ENCODE results near the gene SHH. TPM values are rescaled to one million over a fixed set of nuclear protein-coding genes. Genes with fewer than 3 reads are reported as not detected.

Gene SHH
- total and polyA plus RNA-seq, 5 donors from 2014 or later, result 0.06 to 0.32 TPM; not detected in 3

GRCh38 chr7:155762036-155762435 is 50.2 kb downstream of the SHH start:
- H3K4me3 ChIP-seq (ENCODE audit: low read depth, low read length), result no peak overlapping the region
- peaks cover 45% of the 10 kb centered on the region for H3K36me3 ChIP-seq (ENCODE audit: control insufficient read depth, insufficient read depth, low read length)
- no peaks in the 10 kb centered on the region for H3K9me3 ChIP-seq (ENCODE audit: control insufficient read depth in 2 of 2, low read length in 2 of 2)
- Mint-ChIP-seq H3K9me3 (no peaks in the 10 kb centered on the region), H3K36me3 (peaks cover 14% of the 10 kb centered on the region), H3K27me3 (no peaks in the 10 kb centered on the region), H3K4me3 (peak overlapping the region in 2 of 4 donors; percentile 18 to 55), H3K27ac (peak overlapping the region; percentile 38 to 96 (median 65)), H3K4me1 (peaks cover 19 to 55% (median 48%) of the 10 kb centered on the region in 4 donors)
- no peak for DNase-seq
- ATAC-seq (ENCODE audit: low read depth in 2 of 2), result no peak
- peaks cover 26% of the 10 kb centered on the region for H3K4me1 ChIP-seq (ENCODE audit: control insufficient read depth, insufficient read depth, low read length, poor library complexity, severe bottlenecking)
- H3K27me3 ChIP-seq (ENCODE audit: control insufficient read depth, insufficient read depth, low read length), result no peaks in the 10 kb centered on the region
- H3K27ac ChIP-seq (ENCODE audit: insufficient read depth, low read length, poor library complexity, severe bottlenecking), result no peak overlapping the region

- Mint-ChIP-seq H3K27me3 (no peaks in the 10 kb centered on the region), H3K9me3 (no peaks in the 10 kb centered on the region), H3K4me1 (peaks cover 22 to 64% (median 53%) of the 10 kb centered on the region in 4 donors), H3K27ac (peak overlapping the region in 2 of 3 donors; percentile 2 to 44), H3K36me3 (peaks cover 23% of the 10 kb centered on the region), H3K4me3 (no peak overlapping the region)
- Histone ChIP-seq H3K27me3 (ENCODE audit: control insufficient read depth, insufficient read depth, low read length) (no peaks in the 10 kb centered on the region), H3K9me3 (ENCODE audit: control insufficient read depth in 2 of 2, low read length in 2 of 2) (no peaks in the 10 kb centered on the region), H3K4me1 (ENCODE audit: control insufficient read depth, insufficient read depth, low read length, poor library complexity, severe bottlenecking) (peaks cover 26% of the 10 kb centered on the region), H3K27ac (ENCODE audit: insufficient read depth, low read length, poor library complexity, severe bottlenecking) (no peak overlapping the region), H3K36me3 (ENCODE audit: control insufficient read depth, insufficient read depth, low read length) (peaks cover 39% of the 10 kb centered on the region), H3K4me3 (ENCODE audit: low read depth, low read length) (no peak overlapping the region)
- DNase-seq, result no peak
- ATAC-seq (ENCODE audit: low read depth in 2 of 2), result no peak
Observed at GRCh38 chr7:155761162-155761561, 51.1 kb downstream of the SHH start.

- H3K4me3 ChIP-seq (ENCODE audit: low read depth, low read length), result no peak overlapping the region
- DNase-seq, result no peak
- ATAC-seq (ENCODE audit: low read depth in 2 of 2), result no peak
- peaks cover 27% of the 10 kb centered on the region for H3K36me3 Mint-ChIP-seq
- peaks cover 34% of the 10 kb centered on the region for H3K36me3 ChIP-seq (ENCODE audit: control insufficient read depth, insufficient read depth, low read length)
- peak overlapping the region in 2 of 3 donors; percentile 55 to 96 for H3K27ac Mint-ChIP-seq
- peaks cover 26% of the 10 kb centered on the region for H3K4me1 ChIP-seq (ENCODE audit: control insufficient read depth, insufficient read depth, low read length, poor library complexity, severe bottlenecking)
- H3K27ac ChIP-seq (ENCODE audit: insufficient read depth, low read length, poor library complexity, severe bottlenecking), result no peak overlapping the region
- no peaks in the 10 kb centered on the region for H3K27me3 ChIP-seq (ENCODE audit: control insufficient read depth, insufficient read depth, low read length)
- no peaks in the 10 kb centered on the region for H3K9me3 Mint-ChIP-seq
- no peaks in the 10 kb centered on the region for H3K27me3 Mint-ChIP-seq
- H3K9me3 ChIP-seq (ENCODE audit: control insufficient read depth in 2 of 2, low read length in 2 of 2), result no peaks in the 10 kb centered on the region
- no peak overlapping the region for H3K4me3 Mint-ChIP-seq
- H3K4me1 Mint-ChIP-seq, result peaks cover 31 to 72% (median 61%) of the 10 kb centered on the region in 4 donors
Observed at GRCh38 chr7:155759740-155760430, 52.4 kb downstream of the SHH start.

DNA sequence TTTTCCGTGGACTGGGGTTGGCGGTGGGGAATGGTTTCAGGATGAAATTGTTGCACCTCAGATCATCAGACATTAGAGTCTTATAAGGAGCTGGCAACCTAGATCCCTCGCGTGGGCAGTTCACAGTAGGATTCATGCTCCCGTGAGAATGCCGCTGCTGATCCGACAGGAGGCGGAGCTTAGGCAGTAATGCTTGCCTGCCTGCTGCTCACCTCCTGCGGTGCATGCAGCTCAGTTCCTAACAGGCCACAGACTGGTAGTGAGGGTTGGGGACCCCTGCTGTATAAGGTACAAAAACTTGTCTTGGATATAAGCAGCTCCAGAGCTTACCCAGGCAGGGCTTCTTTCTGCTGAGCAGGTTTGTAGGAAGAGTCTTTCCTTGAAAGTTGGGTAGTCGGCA is 53.9 kb downstream of the SHH start:
- peaks cover 16% of the 10 kb centered on the region for H3K4me1 ChIP-seq (ENCODE audit: control insufficient read depth, insufficient read depth, low read length, poor library complexity, severe bottlenecking)
- peaks cover 39% of the 10 kb centered on the region for H3K36me3 ChIP-seq (ENCODE audit: control insufficient read depth, insufficient read depth, low read length)
- Mint-ChIP-seq H3K4me1 (peaks cover 35 to 72% (median 63%) of the 10 kb centered on the region in 4 donors), H3K27ac (no peak overlapping the region), H3K36me3 (peaks cover 30% of the 10 kb centered on the region), H3K9me3 (no peaks in the 10 kb centered on the region), H3K4me3 (no peak overlapping the region), H3K27me3 (no peaks in the 10 kb centered on the region)
- no peak overlapping the region for H3K27ac ChIP-seq (ENCODE audit: insufficient read depth, low read length, poor library complexity, severe bottlenecking)
- H3K9me3 ChIP-seq (ENCODE audit: control insufficient read depth in 2 of 2, low read length in 2 of 2), result no peaks in the 10 kb centered on the region
- DNase-seq, result no peak
- ATAC-seq (ENCODE audit: low read depth in 2 of 2), result no peak
- no peak overlapping the region for H3K4me3 ChIP-seq (ENCODE audit: low read depth, low read length)
- no peaks in the 10 kb centered on the region for H3K27me3 ChIP-seq (ENCODE audit: control insufficient read depth, insufficient read depth, low read length)

- H3K4me1 ChIP-seq (ENCODE audit: control insufficient read depth, insufficient read depth, low read length, poor library complexity, severe bottlenecking), result peaks cover 14% of the 10 kb centered on the region
- H3K36me3 Mint-ChIP-seq, result peaks cover 31% of the 10 kb centered on the region
- no peaks in the 10 kb centered on the region for H3K9me3 ChIP-seq (ENCODE audit: control insufficient read depth in 2 of 2, low read length in 2 of 2)
- H3K4me3 Mint-ChIP-seq, result no peak overlapping the region
- H3K4me1 Mint-ChIP-seq, result peaks cover 36 to 73% (median 62%) of the 10 kb centered on the region in 4 donors
- H3K4me3 ChIP-seq (ENCODE audit: low read depth, low read length), result no peak overlapping the region
- H3K27ac Mint-ChIP-seq, result peak overlapping the region in 2 of 3 donors; percentile 29 to 50
- no peaks in the 10 kb centered on the region for H3K27me3 ChIP-seq (ENCODE audit: control insufficient read depth, insufficient read depth, low read length)
- no peaks in the 10 kb centered on the region for H3K27me3 Mint-ChIP-seq
- DNase-seq (no peak), ATAC-seq (ENCODE audit: low read depth in 2 of 2) (no peak)
- H3K9me3 Mint-ChIP-seq, result no peaks in the 10 kb centered on the region
- peaks cover 44% of the 10 kb centered on the region for H3K36me3 ChIP-seq (ENCODE audit: control insufficient read depth, insufficient read depth, low read length)
- no peak overlapping the region for H3K27ac ChIP-seq (ENCODE audit: insufficient read depth, low read length, poor library complexity, severe bottlenecking)
Observed at GRCh38 chr7:155756322-155756721, 55.9 kb downstream of the SHH start.

DNA sequence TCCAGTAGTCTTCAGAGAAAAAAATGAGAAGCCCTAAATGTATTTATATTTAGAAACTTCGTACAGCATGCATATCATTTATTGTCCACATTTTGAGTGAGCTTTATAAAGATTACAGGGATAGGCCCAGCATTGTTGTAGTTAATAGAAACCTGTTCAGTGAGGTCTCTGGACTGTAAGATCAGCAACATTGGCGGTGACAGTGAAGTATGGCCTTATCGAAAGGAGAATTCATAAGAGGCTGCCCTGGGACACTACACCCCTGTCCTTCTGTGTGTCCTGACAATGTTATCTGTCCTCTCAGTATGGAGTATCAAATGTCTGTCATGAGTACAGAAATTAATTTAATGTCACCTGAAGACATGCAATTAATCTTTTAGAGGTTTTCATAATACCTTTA is 57.2 kb downstream of the SHH start:
- DNase-seq (no peak), ATAC-seq (ENCODE audit: low read depth in 2 of 2) (no peak)
- H3K4me3 Mint-ChIP-seq, result no peak overlapping the region
- Histone ChIP-seq H3K4me3 (ENCODE audit: low read depth, low read length) (no peak overlapping the region), H3K4me1 (ENCODE audit: control insufficient read depth, insufficient read depth, low read length, poor library complexity, severe bottlenecking) (peaks cover 14% of the 10 kb centered on the region), H3K27me3 (ENCODE audit: control insufficient read depth, insufficient read depth, low read length) (no peaks in the 10 kb centered on the region), H3K27ac (ENCODE audit: insufficient read depth, low read length, poor library complexity, severe bottlenecking) (no peak overlapping the region), H3K36me3 (ENCODE audit: control insufficient read depth, insufficient read depth, low read length) (peaks cover 36% of the 10 kb centered on the region), H3K9me3 (ENCODE audit: control insufficient read depth in 2 of 2, low read length in 2 of 2) (no peaks in the 10 kb centered on the region)
- H3K4me1 Mint-ChIP-seq, result peaks cover 37 to 66% (median 61%) of the 10 kb centered on the region in 4 donors
- no peaks in the 10 kb centered on the region for H3K27me3 Mint-ChIP-seq
- H3K9me3 Mint-ChIP-seq, result no peaks in the 10 kb centered on the region
- peak overlapping the region; percentile 22 to 69 (median 42) for H3K27ac Mint-ChIP-seq
- H3K36me3 Mint-ChIP-seq, result peaks cover 27% of the 10 kb centered on the region

DNA sequence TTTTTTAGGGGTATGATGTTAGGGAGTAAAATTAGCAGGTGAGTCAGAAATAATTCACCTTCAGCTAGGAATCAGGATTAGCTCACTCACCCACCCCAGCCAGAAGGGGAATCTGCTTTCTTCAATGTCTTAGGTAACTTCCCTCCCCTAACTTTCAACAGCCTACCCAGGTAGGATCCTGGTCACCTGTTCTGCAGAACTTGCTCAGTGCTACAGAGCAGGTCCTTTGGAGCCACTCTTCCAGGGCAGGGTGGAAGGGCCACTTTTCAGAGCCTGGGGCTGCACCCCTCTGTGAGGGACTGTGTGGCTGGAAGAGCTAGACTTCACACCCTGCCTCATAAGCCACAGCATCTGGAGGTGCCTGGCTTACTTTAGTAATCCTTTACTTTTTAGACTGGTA is 58.1 kb downstream of the SHH start:
- DNase-seq, result no peak
- Mint-ChIP-seq H3K36me3 (peaks cover 32% of the 10 kb centered on the region), H3K4me1 (peaks cover 43 to 70% (median 65%) of the 10 kb centered on the region in 4 donors), H3K9me3 (no peaks in the 10 kb centered on the region), H3K27ac (peak overlapping the region; percentile 14 to 51 (median 42)), H3K27me3 (no peaks in the 10 kb centered on the region), H3K4me3 (peak overlapping the region in 1 of 4 donors; percentile 49)
- peaks cover 36% of the 10 kb centered on the region for H3K36me3 ChIP-seq (ENCODE audit: control insufficient read depth, insufficient read depth, low read length)
- H3K9me3 ChIP-seq (ENCODE audit: control insufficient read depth in 2 of 2, low read length in 2 of 2), result no peaks in the 10 kb centered on the region
- no peak overlapping the region for H3K4me3 ChIP-seq (ENCODE audit: low read depth, low read length)
- no peak for ATAC-seq (ENCODE audit: low read depth in 2 of 2)
- H3K4me1 ChIP-seq (ENCODE audit: control insufficient read depth, insufficient read depth, low read length, poor library complexity, severe bottlenecking), result peaks cover 14% of the 10 kb centered on the region
- no peak overlapping the region for H3K27ac ChIP-seq (ENCODE audit: insufficient read depth, low read length, poor library complexity, severe bottlenecking)
- H3K27me3 ChIP-seq (ENCODE audit: control insufficient read depth, insufficient read depth, low read length), result no peaks in the 10 kb centered on the region

- H3K36me3 ChIP-seq (ENCODE audit: control insufficient read depth, insufficient read depth, low read length), result peaks cover 35% of the 10 kb centered on the region
- H3K9me3 ChIP-seq (ENCODE audit: control insufficient read depth in 2 of 2, low read length in 2 of 2), result no peaks in the 10 kb centered on the region
- no peak for ATAC-seq (ENCODE audit: low read depth in 2 of 2)
- peak overlapping the region; percentile 30 for H3K27ac ChIP-seq (ENCODE audit: insufficient read depth, low read length, poor library complexity, severe bottlenecking)
- H3K4me1 ChIP-seq (ENCODE audit: control insufficient read depth, insufficient read depth, low read length, poor library complexity, severe bottlenecking), result peaks cover 19% of the 10 kb centered on the region
- Mint-ChIP-seq H3K9me3 (no peaks in the 10 kb centered on the region), H3K4me3 (peak overlapping the region in 2 of 4 donors; percentile 37 to 49), H3K36me3 (peaks cover 29% of the 10 kb centered on the region), H3K27ac (peak overlapping the region in 2 of 3 donors; percentile 44 to 88), H3K4me1 (peaks cover 43 to 74% (median 70%) of the 10 kb centered on the region in 4 donors), H3K27me3 (no peaks in the 10 kb centered on the region)
- no peaks in the 10 kb centered on the region for H3K27me3 ChIP-seq (ENCODE audit: control insufficient read depth, insufficient read depth, low read length)
- no peak for DNase-seq
- H3K4me3 ChIP-seq (ENCODE audit: low read depth, low read length), result no peak overlapping the region
Observed at GRCh38 chr7:155753446-155753965, 58.8 kb downstream of the SHH start.
